Uterus (tissue), 4 donors: Measurements from ENCODE around the gene C1orf21. TPM values are rescaled to one million over a fixed set of nuclear protein-coding genes. Genes with fewer than 3 reads are reported as not detected.
A peak's percentile ranks its signal among the peaks of the same experiment; 100 is the strongest.

Source experiments
- DNase-seq, 2 donors: peaks; one replicate each; pipeline ENCODE4 v3.0.0-alpha.2; 2019 to 2020
- H3K27ac ChIP-seq, 2 donors: fragments of 200-600 bp; sonication (generic); 1 replicate in 1 of 2; 2 replicates in 1 of 2; pipeline ENCODE4 v1.5.1; 2016 to 2018
- H3K27me3 ChIP-seq, 2 donors: fragments of 200-600 bp; sonication (generic); one replicate each; pipeline ENCODE4 v1.5.1; 2018 to 2019; ENCODE audit warnings: control low read depth in 1 of 2
- H3K36me3 ChIP-seq, 2 donors: fragments of 200-600 bp; sonication (generic); one replicate each; pipeline ENCODE4 v1.5.1; 2019; ENCODE audit warnings: control low read depth in 1 of 2
- H3K4me1 ChIP-seq, 2 donors: fragments of 200-600 bp; sonication (generic); one replicate each; pipeline ENCODE4 v1.5.1; 2018 to 2019; ENCODE audit warnings: control low read depth in 1 of 2
- H3K4me3 ChIP-seq, 2 donors: fragments of 200-600 bp; sonication (generic); 1 replicate in 1 of 2; 2 replicates in 1 of 2; pipeline ENCODE4 v1.5.1; 2018 to 2019; ENCODE audit warnings: mild to moderate bottlenecking in 1 of 2
- H3K9me3 ChIP-seq, 2 donors: fragments of 200-600 bp; sonication (generic); one replicate each; pipeline ENCODE4 v1.5.1; 2019; ENCODE audit warnings: control low read depth in 1 of 2
- POLR2A ChIP-seq, 2 donors: fragments of 450-650 bp; IDR thresholded peaks; one replicate each; pipeline ENCODE4 v1.6.1; 2016; ENCODE audit warnings: antibody characterized with exemption in 2 of 2, mild to moderate bottlenecking in 1 of 2, moderate library complexity in 1 of 2
- intact Hi-C: fragments of 100-400 bp; cut with DNase I; formaldehyde crosslinking; loops from one replicate; pipeline ENCODE4 v1.15.1; 2023; ENCODE audit warnings: low total_unique reads
- total RNA-seq, 4 donors: library from RNA; depleted of rRNA in 3 of 4; stranded (reverse); fragments of >200 nt in 3 of 4; gene quantifications; one replicate each; pipeline versions ENCODE4 v1.1.0 to v1.2.4, GENCODE V29; 2014 to 2023
- TF ChIP-seq, protein P1 (sequence below), 4 experiments: fragments of 200-600 bp in 2 of 4; fragments of 450-650 bp in 2 of 4; sonication (generic) in 2 of 4; IDR thresholded peaks; one replicate each; pipeline ENCODE4 v1.5.1; 2016 to 2019; ENCODE audit warnings: antibody characterized with exemption in 4 of 4, mild to moderate bottlenecking in 2 of 4, moderate library complexity in 1 of 4
- donor health status: DM: yes; HTN: yes; CAD: no.

The C1orf21 gene
- total RNA-seq, 4 donors from 2014 or later, result 15.0 to 71.0 (median 44.5) TPM

DNA sequence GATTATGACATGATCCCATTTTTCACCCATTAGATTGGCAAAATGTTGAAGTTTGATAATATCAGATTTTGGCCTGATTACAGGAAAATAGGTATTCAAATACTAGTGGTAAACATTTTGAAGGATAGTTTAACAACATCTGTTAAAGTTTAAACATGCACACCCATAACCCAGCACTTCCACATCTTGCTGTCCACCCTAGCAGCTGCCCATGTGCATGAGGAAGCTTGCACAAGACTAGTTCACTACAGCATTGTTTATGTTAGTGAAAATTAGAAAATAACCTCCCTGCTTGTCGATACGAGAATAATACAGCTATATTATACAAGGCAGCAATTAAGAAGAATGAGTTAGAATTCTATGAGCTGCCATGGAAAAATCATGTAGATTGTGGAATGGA is 127.6 kb downstream of the C1orf21 start:
- no peak overlapping the region for H3K4me3 ChIP-seq
- no peak for DNase-seq
- no peaks in the 10 kb centered on the region for H3K36me3 ChIP-seq
- no peak overlapping the region for H3K27ac ChIP-seq
- intact Hi-C loops, result no loop called here
- no peak for TF ChIP-seq POLR2A (IDR thresholded peaks at IDR 0.05)
- TF ChIP-seq, protein P1, sequence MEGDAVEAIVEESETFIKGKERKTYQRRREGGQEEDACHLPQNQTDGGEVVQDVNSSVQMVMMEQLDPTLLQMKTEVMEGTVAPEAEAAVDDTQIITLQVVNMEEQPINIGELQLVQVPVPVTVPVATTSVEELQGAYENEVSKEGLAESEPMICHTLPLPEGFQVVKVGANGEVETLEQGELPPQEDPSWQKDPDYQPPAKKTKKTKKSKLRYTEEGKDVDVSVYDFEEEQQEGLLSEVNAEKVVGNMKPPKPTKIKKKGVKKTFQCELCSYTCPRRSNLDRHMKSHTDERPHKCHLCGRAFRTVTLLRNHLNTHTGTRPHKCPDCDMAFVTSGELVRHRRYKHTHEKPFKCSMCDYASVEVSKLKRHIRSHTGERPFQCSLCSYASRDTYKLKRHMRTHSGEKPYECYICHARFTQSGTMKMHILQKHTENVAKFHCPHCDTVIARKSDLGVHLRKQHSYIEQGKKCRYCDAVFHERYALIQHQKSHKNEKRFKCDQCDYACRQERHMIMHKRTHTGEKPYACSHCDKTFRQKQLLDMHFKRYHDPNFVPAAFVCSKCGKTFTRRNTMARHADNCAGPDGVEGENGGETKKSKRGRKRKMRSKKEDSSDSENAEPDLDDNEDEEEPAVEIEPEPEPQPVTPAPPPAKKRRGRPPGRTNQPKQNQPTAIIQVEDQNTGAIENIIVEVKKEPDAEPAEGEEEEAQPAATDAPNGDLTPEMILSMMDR (IDR thresholded peaks at IDR 0.05), result no peak
- peaks cover 0 to 12% of the 10 kb centered on the region in 2 donors for H3K4me1 ChIP-seq
- H3K9me3 ChIP-seq, result no peaks in the 10 kb centered on the region
- H3K27me3 ChIP-seq, result no peaks in the 10 kb centered on the region

DNA sequence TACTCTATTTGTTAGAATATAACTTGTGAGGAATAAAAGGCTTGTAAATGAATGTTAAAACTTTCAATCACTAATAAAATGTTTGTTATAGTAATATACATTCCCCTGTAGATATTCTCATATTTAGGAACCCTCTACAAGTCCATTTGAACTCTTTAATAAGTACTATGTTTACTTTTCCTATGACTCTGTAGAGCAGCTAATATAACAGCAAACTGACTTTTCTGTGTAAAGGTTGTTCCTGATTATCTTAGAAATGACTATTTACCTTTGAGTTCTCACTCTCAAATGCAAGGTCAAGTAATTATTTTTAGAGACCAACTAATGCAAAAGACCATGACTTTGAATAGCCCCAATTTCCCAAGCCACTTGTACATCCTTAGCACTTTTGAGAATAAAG is 130.3 kb downstream of the C1orf21 start:
- no peaks in the 10 kb centered on the region for H3K36me3 ChIP-seq
- no peak overlapping the region for H3K27ac ChIP-seq
- no peak for DNase-seq
- intact Hi-C loops, result no loop called here
- no peak overlapping the region for H3K4me3 ChIP-seq
- H3K4me1 ChIP-seq, result peaks cover 0 to 12% of the 10 kb centered on the region in 2 donors
- TF ChIP-seq POLR2A (IDR thresholded peaks at IDR 0.05), result no peak
- TF ChIP-seq, protein P1 (IDR thresholded peaks at IDR 0.05), result no peak
- H3K27me3 ChIP-seq, result no peaks in the 10 kb centered on the region
- H3K9me3 ChIP-seq, result no peaks in the 10 kb centered on the region

DNA sequence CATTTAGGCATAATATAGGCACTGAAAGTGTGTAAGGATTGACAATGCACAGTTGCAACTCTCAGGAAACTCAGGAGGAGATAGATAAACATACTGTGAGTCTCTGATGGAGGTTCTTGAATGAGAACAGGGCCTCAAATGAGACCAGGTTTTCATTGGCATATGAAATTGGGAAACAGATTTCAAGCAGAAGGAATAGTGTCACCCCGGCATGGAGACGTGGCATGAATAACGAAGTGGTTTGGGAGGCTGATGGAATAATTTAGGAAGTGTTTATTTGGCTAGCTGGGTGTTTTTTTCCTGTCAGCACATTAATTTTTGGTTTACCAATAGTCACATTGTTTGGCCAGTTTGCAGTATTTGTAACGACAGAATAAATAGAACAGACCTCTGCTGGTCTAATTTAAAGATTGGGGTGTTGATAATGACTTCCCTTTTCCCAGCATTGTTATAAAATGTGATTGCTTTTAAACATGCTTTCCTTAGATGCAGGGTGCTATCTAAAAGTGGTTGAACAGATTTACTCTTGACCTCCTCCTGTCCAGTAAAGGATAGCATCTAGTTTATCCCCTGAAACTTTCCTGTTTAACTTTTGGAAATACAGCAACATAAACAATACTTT is 132.0 kb downstream of the C1orf21 start:
- Histone ChIP-seq H3K9me3 (no peaks in the 10 kb centered on the region), H3K27ac (peak overlapping the region; percentile 14 to 40), H3K36me3 (no peaks in the 10 kb centered on the region), H3K4me1 (peaks cover 0 to 12% of the 10 kb centered on the region in 2 donors), H3K27me3 (no peaks in the 10 kb centered on the region), H3K4me3 (no peak overlapping the region)
- intact Hi-C loops, result no loop called here
- TF ChIP-seq POLR2A (IDR thresholded peaks at IDR 0.05), result no peak
- TF ChIP-seq, protein P1 (IDR thresholded peaks at IDR 0.05), result no peak
- no peak for DNase-seq

DNA sequence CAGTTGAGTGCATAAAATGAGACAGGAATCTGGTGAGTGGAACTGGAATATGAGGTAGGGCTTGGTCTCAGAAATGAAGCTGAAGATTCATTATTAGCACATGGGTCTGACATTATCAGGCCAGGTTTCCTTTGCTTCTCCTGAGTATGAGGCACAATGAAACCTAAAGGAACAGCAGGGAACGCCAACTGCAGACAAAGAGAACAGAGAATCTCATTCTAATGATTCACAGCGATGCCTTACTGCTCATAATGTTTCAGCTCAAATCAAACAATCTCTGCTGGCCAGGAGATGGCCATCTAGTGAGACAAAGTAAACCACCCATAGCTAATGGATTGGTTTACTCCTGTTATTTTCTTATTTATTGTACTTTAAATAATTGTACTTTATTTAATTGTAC is 133.5 kb downstream of the C1orf21 start:
- Histone ChIP-seq H3K4me1 (peaks cover 0 to 12% of the 10 kb centered on the region in 2 donors), H3K36me3 (no peaks in the 10 kb centered on the region), H3K9me3 (no peaks in the 10 kb centered on the region), H3K27ac (peak overlapping the region in 1 of 2 donors; percentile 33), H3K27me3 (no peaks in the 10 kb centered on the region), H3K4me3 (no peak overlapping the region)
- intact Hi-C loops, result no loop called here
- DNase-seq, result no peak
- TF ChIP-seq, protein P1 (IDR thresholded peaks at IDR 0.05), result no peak
- TF ChIP-seq POLR2A (IDR thresholded peaks at IDR 0.05), result no peak

DNA sequence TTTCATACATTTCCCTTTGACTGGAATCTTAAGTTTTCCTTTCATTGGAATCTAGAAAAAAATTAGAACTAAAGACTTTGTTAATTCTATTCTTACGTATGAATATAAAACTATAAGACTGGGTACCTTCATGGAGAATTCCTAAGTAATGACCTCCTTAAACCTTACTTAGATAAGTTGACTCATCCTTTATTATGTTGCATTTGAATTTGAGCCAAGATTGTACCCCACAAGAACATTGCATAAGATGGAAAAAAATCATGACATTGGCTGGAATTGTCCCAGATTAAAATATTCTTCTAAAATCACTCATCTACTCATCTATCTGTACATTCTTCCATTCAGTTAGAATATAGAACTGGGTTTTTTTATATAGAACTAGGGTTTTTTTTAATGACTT is 137.4 kb downstream of the C1orf21 start:
- no peak overlapping the region for H3K4me3 ChIP-seq
- H3K27me3 ChIP-seq, result no peaks in the 10 kb centered on the region
- intact Hi-C loops, result no loop called here
- no peaks in the 10 kb centered on the region for H3K9me3 ChIP-seq
- H3K36me3 ChIP-seq, result no peaks in the 10 kb centered on the region
- no peaks in the 10 kb centered on the region for H3K4me1 ChIP-seq
- DNase-seq, result no peak
- H3K27ac ChIP-seq, result no peak overlapping the region
- TF ChIP-seq, protein P1 (IDR thresholded peaks at IDR 0.05), result no peak
- no peak for TF ChIP-seq POLR2A (IDR thresholded peaks at IDR 0.05)
